Measurements from ENCODE around the gene PSMB11. TPM values are rescaled to one million over a fixed set of nuclear protein-coding genes. Genes with fewer than 3 reads are reported as not detected.

PSMB11 gene
- total RNA-seq, 1 experiment from 2014 or later: not detected

- ChIA-PET POLR2A (ENCODE audit: unreplicated experiment) (interaction anchor here (0.6 kb wide), 1 partner anchor 66 kb away, joined by 3 read pairs; no protein-coding TSS in a partner anchor), CTCF (no interaction called here)
- H3K79me2 ChIP-seq (ENCODE audit: low read depth): no peaks in the 10 kb centered on the region
- H3K27ac ChIP-seq: no peak overlapping the region
- peaks cover 8% of the 10 kb centered on the region; the same call in 1 of the 2 replicates for H3K4me1 ChIP-seq (replicated peaks; ENCODE audit: insufficient read depth)
- peaks cover 5% of the 10 kb centered on the region; the same call in 1 of the 2 replicates for H3F3A ChIP-seq (ENCODE audit: insufficient read depth, low read depth)
- no peaks in the 10 kb centered on the region for H3K27me3 ChIP-seq (ENCODE audit: insufficient read depth, low read depth)
- DNase-seq: no peak
- no peak overlapping the region for H2AFZ ChIP-seq
- no peak overlapping the region for H3K4me2 ChIP-seq
- no peak overlapping the region for H3K4me3 ChIP-seq
- no peaks in the 10 kb centered on the region for H4K20me1 ChIP-seq (ENCODE audit: insufficient read depth)
- no peaks in the 10 kb centered on the region for H3K9me3 ChIP-seq (ENCODE audit: insufficient read depth, low read depth)
- no peaks in the 10 kb centered on the region for H3K36me3 ChIP-seq (ENCODE audit: low read depth)
- no peaks in the 10 kb centered on the region for H3K9me2 ChIP-seq (ENCODE audit: insufficient read depth)
- intact Hi-C loops (cut with micrococcal nuclease; ENCODE audit: unreplicated experiment): no loop called here
- TF ChIP-seq EZH2 (IDR thresholded peaks at IDR 0.05; ENCODE audit: low read depth): no peak
- no peak for TF ChIP-seq CTCF (conservative IDR thresholded peaks at IDR 0.05)
- BruUV-seq (replicated peaks): no TSS peak
Measured at GRCh38 chr14:23052182-23052623, 10.2 kb downstream of the PSMB11 start.

GRCh38 chr14:23052671-23053070 is 10.7 kb downstream of the PSMB11 start:
- H3K79me2 ChIP-seq (ENCODE audit: low read depth): no peaks in the 10 kb centered on the region
- no peak overlapping the region for H3K27ac ChIP-seq
- no peak overlapping the region for H3K4me3 ChIP-seq
- no peaks in the 10 kb centered on the region for H4K20me1 ChIP-seq (ENCODE audit: insufficient read depth)
- H3K4me1 ChIP-seq (replicated peaks; ENCODE audit: insufficient read depth): peaks cover 8% of the 10 kb centered on the region; the same call in 1 of the 2 replicates
- H3K36me3 ChIP-seq (ENCODE audit: low read depth): no peaks in the 10 kb centered on the region
- no peaks in the 10 kb centered on the region for H3K9me3 ChIP-seq (ENCODE audit: insufficient read depth, low read depth)
- no peak overlapping the region for H3K4me2 ChIP-seq
- peaks cover 5% of the 10 kb centered on the region; the same call in 1 of the 2 replicates for H3F3A ChIP-seq (ENCODE audit: insufficient read depth, low read depth)
- no peak overlapping the region for H2AFZ ChIP-seq
- H3K9me2 ChIP-seq (ENCODE audit: insufficient read depth): no peaks in the 10 kb centered on the region
- no TSS peak for BruUV-seq (replicated peaks)
- intact Hi-C loops (cut with micrococcal nuclease; ENCODE audit: unreplicated experiment): no loop called here
- TF ChIP-seq CTCF (conservative IDR thresholded peaks at IDR 0.05) (no peak), EZH2 (IDR thresholded peaks at IDR 0.05; ENCODE audit: low read depth) (no peak)
- DNase-seq: no peak
- CTCF ChIA-PET: no interaction called here
- POLR2A ChIA-PET (ENCODE audit: unreplicated experiment): interaction anchor here (0.6 kb wide), 2 partner anchors 10 to 66 kb away, joined by 3 to 4 read pairs; no protein-coding TSS in a partner anchor
- H3K27me3 ChIP-seq (ENCODE audit: insufficient read depth, low read depth): no peaks in the 10 kb centered on the region

- CTCF ChIA-PET: interaction anchor here (0.6 kb wide), 1 partner anchor 137 kb away, joined by 3 read pairs; no protein-coding TSS in a partner anchor
- DNase-seq: no peak
- H4K20me1 ChIP-seq (ENCODE audit: insufficient read depth): no peaks in the 10 kb centered on the region
- no peak overlapping the region for H2AFZ ChIP-seq
- H3K27me3 ChIP-seq (ENCODE audit: insufficient read depth, low read depth): no peaks in the 10 kb centered on the region
- no peaks in the 10 kb centered on the region for H3K36me3 ChIP-seq (ENCODE audit: low read depth)
- no peak for TF ChIP-seq CTCF (conservative IDR thresholded peaks at IDR 0.05)
- no peak for TF ChIP-seq EZH2 (IDR thresholded peaks at IDR 0.05; ENCODE audit: low read depth)
- no peak overlapping the region for H3K4me3 ChIP-seq
- no peaks in the 10 kb centered on the region for H3K9me2 ChIP-seq (ENCODE audit: insufficient read depth)
- no TSS peak for BruUV-seq (replicated peaks)
- no peaks in the 10 kb centered on the region for H3K79me2 ChIP-seq (ENCODE audit: low read depth)
- intact Hi-C loops (cut with micrococcal nuclease; ENCODE audit: unreplicated experiment): no loop called here
- H3K4me1 ChIP-seq (replicated peaks; ENCODE audit: insufficient read depth): peaks cover 8% of the 10 kb centered on the region; the same call in 1 of the 2 replicates
- no peak overlapping the region for H3K4me2 ChIP-seq
- POLR2A ChIA-PET (ENCODE audit: unreplicated experiment): interaction anchor here (0.6 kb wide), 1 partner anchor 10 kb away, joined by 4 read pairs; no protein-coding TSS in a partner anchor
- peaks cover 11% of the 10 kb centered on the region for H3F3A ChIP-seq (ENCODE audit: insufficient read depth, low read depth)
- H3K9me3 ChIP-seq (ENCODE audit: insufficient read depth, low read depth): no peaks in the 10 kb centered on the region
- H3K27ac ChIP-seq: no peak overlapping the region
Measured at GRCh38 chr14:23053426-23053825, 11.4 kb downstream of the PSMB11 start.
